ENCODE results near the gene GLIS2.

DNA sequence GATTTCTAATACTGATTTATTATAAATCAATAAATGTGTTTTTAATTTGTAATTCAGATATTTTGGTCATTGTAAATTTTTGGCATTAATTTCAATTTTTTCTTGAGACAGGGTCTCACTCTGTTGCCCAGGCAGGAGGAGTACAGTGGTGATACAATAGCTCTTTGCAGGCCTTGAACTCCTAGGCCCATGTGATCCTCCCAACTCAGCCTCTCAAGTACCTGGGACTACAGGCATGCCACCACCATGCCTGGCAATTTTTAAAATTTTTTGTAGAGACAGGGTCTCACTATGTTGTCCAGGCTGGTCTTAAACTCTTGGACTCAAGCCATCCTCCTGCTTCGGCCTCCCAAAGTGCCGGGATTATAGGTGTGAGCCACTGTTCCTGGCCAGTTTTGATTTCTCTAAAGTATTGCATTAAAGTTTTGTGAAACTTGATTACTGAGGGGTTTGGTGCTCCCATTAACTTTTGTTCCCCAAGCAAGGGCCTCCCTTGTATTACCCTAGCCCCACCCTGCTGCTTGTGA lies 37.8 kb upstream of the GLIS2 start:
- TF ChIP-seq, protein P1, sequence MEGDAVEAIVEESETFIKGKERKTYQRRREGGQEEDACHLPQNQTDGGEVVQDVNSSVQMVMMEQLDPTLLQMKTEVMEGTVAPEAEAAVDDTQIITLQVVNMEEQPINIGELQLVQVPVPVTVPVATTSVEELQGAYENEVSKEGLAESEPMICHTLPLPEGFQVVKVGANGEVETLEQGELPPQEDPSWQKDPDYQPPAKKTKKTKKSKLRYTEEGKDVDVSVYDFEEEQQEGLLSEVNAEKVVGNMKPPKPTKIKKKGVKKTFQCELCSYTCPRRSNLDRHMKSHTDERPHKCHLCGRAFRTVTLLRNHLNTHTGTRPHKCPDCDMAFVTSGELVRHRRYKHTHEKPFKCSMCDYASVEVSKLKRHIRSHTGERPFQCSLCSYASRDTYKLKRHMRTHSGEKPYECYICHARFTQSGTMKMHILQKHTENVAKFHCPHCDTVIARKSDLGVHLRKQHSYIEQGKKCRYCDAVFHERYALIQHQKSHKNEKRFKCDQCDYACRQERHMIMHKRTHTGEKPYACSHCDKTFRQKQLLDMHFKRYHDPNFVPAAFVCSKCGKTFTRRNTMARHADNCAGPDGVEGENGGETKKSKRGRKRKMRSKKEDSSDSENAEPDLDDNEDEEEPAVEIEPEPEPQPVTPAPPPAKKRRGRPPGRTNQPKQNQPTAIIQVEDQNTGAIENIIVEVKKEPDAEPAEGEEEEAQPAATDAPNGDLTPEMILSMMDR (conservative IDR thresholded peaks at IDR 0.05; ENCODE audit: low read length), result no peak
- TF ChIP-seq EZH2phosphoT487 (IDR thresholded peaks at IDR 0.05; ENCODE audit: borderline replicate concordance), result no peak

All from Loucy (cell line).